Osteocyte (in vitro differentiated cells): ENCODE measurements around the gene RPAP3. TPM values are rescaled to one million over a fixed set of nuclear protein-coding genes. Genes with fewer than 3 reads are reported as not detected.

ENCODE experiments used
- DNase-seq: peaks from one replicate; pipeline ENCODE4 v3.0.0; 2021; ENCODE audit warnings: mixed read lengths; ENCODE audit not compliant: unreplicated experiment; ENCODE audit errors: extremely low spot score
- H3K27ac Mint-ChIP-seq: one replicate; pipeline ENCODE4 v1.8.0; 2021; ENCODE audit warnings: mild to moderate bottlenecking, mixed read lengths; ENCODE audit not compliant: unreplicated experiment
- H3K27me3 Mint-ChIP-seq: one replicate; pipeline ENCODE4 v1.8.0; 2021; ENCODE audit warnings: mixed read lengths; ENCODE audit not compliant: unreplicated experiment
- H3K36me3 Mint-ChIP-seq: one replicate; pipeline ENCODE4 v1.8.0; 2021; ENCODE audit warnings: mixed read lengths; ENCODE audit not compliant: unreplicated experiment
- H3K4me1 Mint-ChIP-seq: one replicate; pipeline ENCODE4 v1.8.0; 2021; ENCODE audit warnings: mixed read lengths; ENCODE audit not compliant: unreplicated experiment
- H3K4me3 Mint-ChIP-seq: one replicate; pipeline ENCODE4 v1.8.0; 2021; ENCODE audit warnings: mild to moderate bottlenecking, moderate library complexity, mixed read lengths; ENCODE audit not compliant: unreplicated experiment
- H3K9me3 Mint-ChIP-seq: one replicate; pipeline ENCODE4 v1.8.0; 2021; ENCODE audit warnings: mixed read lengths; ENCODE audit not compliant: unreplicated experiment
- total RNA-seq: library from RNA; stranded (reverse); gene quantifications from 2 replicates; pipeline ENCODE4 v1.2.1, GENCODE V29; 2021
- TF ChIP-seq, protein P1 (sequence below): fragments of 200-600 bp; sonication (generic); IDR thresholded peaks from 2 replicates; pipeline ENCODE4 v1.5.0; 2021; ENCODE audit warnings: antibody characterized with exemption, mild to moderate bottlenecking, moderate library complexity

The RPAP3 gene
- total RNA-seq, 1 donor from 2014 or later, result 33.4 TPM

DNA sequence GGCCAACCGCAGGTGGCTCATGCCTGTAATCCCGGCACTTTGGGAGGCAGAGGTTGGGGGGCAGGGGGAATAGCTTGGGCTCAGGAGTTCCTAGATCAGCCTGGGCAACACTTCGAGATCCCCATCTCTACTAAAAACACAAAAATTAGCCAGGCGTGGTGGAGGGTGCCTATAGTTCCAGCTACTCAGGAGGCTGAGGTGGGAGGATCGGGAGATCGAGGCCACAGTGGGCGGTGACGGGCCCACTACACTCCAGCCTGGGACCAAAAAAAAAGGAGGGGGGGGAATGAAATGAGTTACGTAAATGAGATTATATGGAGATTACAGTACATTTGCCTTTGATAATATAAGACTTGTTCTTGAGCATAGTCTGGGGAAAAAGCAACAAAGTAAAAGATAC is 1.1 kb downstream of the RPAP3 start:
- peaks cover 11% of the 10 kb centered on the region for H3K36me3 Mint-ChIP-seq
- peak overlapping the region; percentile 97 for H3K4me3 Mint-ChIP-seq
- H3K27me3 Mint-ChIP-seq, result no peaks in the 10 kb centered on the region
- DNase-seq, result no peak
- peak overlapping the region; percentile 71 for H3K27ac Mint-ChIP-seq
- H3K4me1 Mint-ChIP-seq, result peaks cover 26% of the 10 kb centered on the region
- no peaks in the 10 kb centered on the region for H3K9me3 Mint-ChIP-seq
- TF ChIP-seq, protein P1, sequence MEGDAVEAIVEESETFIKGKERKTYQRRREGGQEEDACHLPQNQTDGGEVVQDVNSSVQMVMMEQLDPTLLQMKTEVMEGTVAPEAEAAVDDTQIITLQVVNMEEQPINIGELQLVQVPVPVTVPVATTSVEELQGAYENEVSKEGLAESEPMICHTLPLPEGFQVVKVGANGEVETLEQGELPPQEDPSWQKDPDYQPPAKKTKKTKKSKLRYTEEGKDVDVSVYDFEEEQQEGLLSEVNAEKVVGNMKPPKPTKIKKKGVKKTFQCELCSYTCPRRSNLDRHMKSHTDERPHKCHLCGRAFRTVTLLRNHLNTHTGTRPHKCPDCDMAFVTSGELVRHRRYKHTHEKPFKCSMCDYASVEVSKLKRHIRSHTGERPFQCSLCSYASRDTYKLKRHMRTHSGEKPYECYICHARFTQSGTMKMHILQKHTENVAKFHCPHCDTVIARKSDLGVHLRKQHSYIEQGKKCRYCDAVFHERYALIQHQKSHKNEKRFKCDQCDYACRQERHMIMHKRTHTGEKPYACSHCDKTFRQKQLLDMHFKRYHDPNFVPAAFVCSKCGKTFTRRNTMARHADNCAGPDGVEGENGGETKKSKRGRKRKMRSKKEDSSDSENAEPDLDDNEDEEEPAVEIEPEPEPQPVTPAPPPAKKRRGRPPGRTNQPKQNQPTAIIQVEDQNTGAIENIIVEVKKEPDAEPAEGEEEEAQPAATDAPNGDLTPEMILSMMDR, result no peak

DNA sequence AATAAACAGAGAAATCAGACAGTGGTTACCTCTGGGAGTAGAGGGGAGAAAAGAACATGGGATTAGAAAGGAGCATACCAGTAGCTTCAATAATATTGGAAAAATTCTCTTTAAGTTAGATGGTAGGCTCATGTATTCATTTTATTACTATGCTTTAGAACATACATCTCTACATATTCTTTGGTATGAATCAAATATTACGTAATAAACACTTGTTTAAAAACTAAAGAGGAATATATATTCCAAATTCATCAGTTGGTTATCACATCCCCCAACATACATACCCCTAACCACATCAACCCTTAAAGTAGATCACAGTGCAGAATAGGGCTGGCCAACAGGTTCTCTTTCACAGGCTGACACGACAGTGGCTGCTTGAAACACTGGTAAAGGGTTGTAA is 5.6 kb downstream of the RPAP3 start:
- TF ChIP-seq, protein P1, result no peak
- Mint-ChIP-seq H3K27me3 (no peaks in the 10 kb centered on the region), H3K4me1 (peaks cover 16% of the 10 kb centered on the region), H3K4me3 (no peak overlapping the region), H3K36me3 (peaks cover 19% of the 10 kb centered on the region), H3K27ac (no peak overlapping the region), H3K9me3 (no peaks in the 10 kb centered on the region)
- DNase-seq, result no peak

DNA sequence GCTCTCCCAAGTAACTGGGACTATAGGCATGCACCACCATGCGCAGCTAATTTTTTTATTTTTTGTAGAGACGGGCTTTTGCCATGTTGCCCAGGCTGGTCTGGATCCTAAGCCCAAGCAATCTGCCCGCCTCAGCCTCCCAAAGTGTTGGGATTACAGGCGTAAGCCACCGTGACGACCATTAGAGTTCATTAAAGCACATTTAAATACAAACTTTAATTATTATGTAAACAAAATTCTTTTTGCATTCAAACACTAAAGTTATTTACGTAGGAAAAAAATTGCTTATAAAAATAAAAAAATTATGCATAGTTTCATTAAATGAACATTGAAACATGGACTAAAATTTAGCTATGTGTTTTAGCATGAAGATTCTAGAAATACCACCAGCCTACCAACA is 7.2 kb downstream of the RPAP3 start:
- TF ChIP-seq, protein P1, result no peak
- no peak overlapping the region for H3K4me3 Mint-ChIP-seq
- H3K4me1 Mint-ChIP-seq, result peaks cover 5% of the 10 kb centered on the region
- no peaks in the 10 kb centered on the region for H3K27me3 Mint-ChIP-seq
- H3K36me3 Mint-ChIP-seq, result peaks cover 31% of the 10 kb centered on the region
- H3K27ac Mint-ChIP-seq, result no peak overlapping the region
- H3K9me3 Mint-ChIP-seq, result no peaks in the 10 kb centered on the region
- no peak for DNase-seq

DNA sequence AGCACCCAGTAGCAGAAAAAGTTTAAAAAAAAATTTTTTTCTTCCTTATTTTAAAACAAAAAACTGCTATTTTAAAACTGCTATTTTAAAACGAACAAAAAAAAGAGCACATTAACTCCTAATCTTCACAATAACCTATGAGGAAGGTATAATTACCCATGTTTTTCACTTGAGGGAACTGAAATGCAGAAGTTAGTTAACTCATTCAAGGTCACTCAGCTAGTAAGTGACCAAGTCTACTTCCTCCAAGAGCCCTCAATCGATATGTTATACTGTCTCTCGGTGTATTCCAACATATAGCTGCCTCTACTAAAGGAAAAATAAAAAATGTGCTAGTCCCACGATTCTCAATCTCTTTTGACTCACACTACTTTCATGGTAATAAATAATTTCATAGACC is 7.8 kb downstream of the RPAP3 start:
- TF ChIP-seq, protein P1, result no peak
- no peaks in the 10 kb centered on the region for H3K4me1 Mint-ChIP-seq
- H3K27me3 Mint-ChIP-seq, result no peaks in the 10 kb centered on the region
- no peak overlapping the region for H3K27ac Mint-ChIP-seq
- no peak for DNase-seq
- peaks cover 32% of the 10 kb centered on the region for H3K36me3 Mint-ChIP-seq
- H3K9me3 Mint-ChIP-seq, result no peaks in the 10 kb centered on the region
- no peak overlapping the region for H3K4me3 Mint-ChIP-seq

DNA sequence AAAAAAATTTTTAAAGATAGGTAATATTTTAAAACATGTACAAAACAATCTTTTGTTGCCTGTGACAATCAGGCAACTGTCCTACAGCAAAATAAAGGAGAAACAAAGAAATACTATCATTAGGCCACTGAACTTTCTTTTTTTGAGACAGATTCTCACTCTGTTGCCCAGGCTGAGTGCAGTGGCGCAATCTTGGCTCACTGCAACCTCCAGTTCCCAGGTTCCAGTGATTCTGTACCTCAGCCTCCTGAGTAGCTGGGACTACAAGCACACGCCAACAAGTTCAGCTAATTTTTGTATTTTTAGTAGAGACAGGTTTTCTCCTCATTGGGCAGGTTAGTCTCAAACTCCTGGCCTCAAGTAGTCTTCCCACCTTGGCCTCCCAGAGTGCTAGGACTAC is 16.6 kb downstream of the RPAP3 start:
- Mint-ChIP-seq H3K4me1 (no peaks in the 10 kb centered on the region), H3K27me3 (no peaks in the 10 kb centered on the region), H3K9me3 (no peaks in the 10 kb centered on the region), H3K36me3 (peaks cover 21% of the 10 kb centered on the region), H3K27ac (no peak overlapping the region), H3K4me3 (no peak overlapping the region)
- TF ChIP-seq, protein P1, result no peak
- DNase-seq, result no peak
